Measurements from ENCODE around the gene ELK3. TPM values are rescaled to one million over a fixed set of nuclear protein-coding genes. Genes with fewer than 3 reads are reported as not detected.

The ELK3 gene
- polyA plus RNA-seq, 1 donor from 2014 or later = 17.9 TPM

- Mint-ChIP-seq H3K27ac (no peak overlapping the region), H3K4me1 (peaks cover 6 to 9% (median 6%) of the 10 kb centered on the region in 3 donors), H3K36me3 (no peaks in the 10 kb centered on the region), H3K4me3 (no peak overlapping the region), H3K9me3 (no peaks in the 10 kb centered on the region), H3K27me3 (peaks cover 6% of the 10 kb centered on the region)
These were observed 22.3 kb upstream of the ELK3 start for GRCh38 chr12:96171905-96172304.

- Mint-ChIP-seq H3K27ac (no peak overlapping the region), H3K4me3 (no peak overlapping the region), H3K27me3 (peaks cover 6% of the 10 kb centered on the region), H3K4me1 (peaks cover 6 to 14% (median 10%) of the 10 kb centered on the region in 3 donors), H3K9me3 (no peaks in the 10 kb centered on the region), H3K36me3 (no peaks in the 10 kb centered on the region)
These were observed 21.2 kb upstream of the ELK3 start for GRCh38 chr12:96172981-96173380.

- Mint-ChIP-seq H3K36me3 (no peaks in the 10 kb centered on the region), H3K27me3 (peaks cover 6% of the 10 kb centered on the region), H3K4me3 (peak overlapping the region in 1 of 4 donors; percentile 33), H3K27ac (no peak overlapping the region), H3K9me3 (peaks cover 1 to 8% (median 2%) of the 10 kb centered on the region in 3 donors), H3K4me1 (peaks cover 0 to 6% (median 4%) of the 10 kb centered on the region in 3 donors)
These were observed 17.6 kb upstream of the ELK3 start for GRCh38 chr12:96176575-96176974.

GRCh38 chr12:96177013-96177412 lies 17.2 kb upstream of the ELK3 start:
- peak overlapping the region in 1 of 4 donors; percentile 33 for H3K4me3 Mint-ChIP-seq
- peaks cover 0 to 6% (median 4%) of the 10 kb centered on the region in 3 donors for H3K4me1 Mint-ChIP-seq
- peaks cover 1 to 8% (median 2%) of the 10 kb centered on the region in 3 donors for H3K9me3 Mint-ChIP-seq
- peak overlapping the region in 1 of 3 donors; percentile 23 for H3K27ac Mint-ChIP-seq
- H3K36me3 Mint-ChIP-seq = no peaks in the 10 kb centered on the region
- H3K27me3 Mint-ChIP-seq = peaks cover 6% of the 10 kb centered on the region

- H3K27ac Mint-ChIP-seq = peak overlapping the region in 1 of 3 donors; percentile 47
- peaks cover 10 to 23% (median 10%) of the 10 kb centered on the region in 3 donors for H3K4me1 Mint-ChIP-seq
- H3K9me3 Mint-ChIP-seq = peaks cover 2 to 8% (median 4%) of the 10 kb centered on the region in 3 donors
- peaks cover 2% of the 10 kb centered on the region for H3K36me3 Mint-ChIP-seq
- H3K27me3 Mint-ChIP-seq = no peaks in the 10 kb centered on the region
- H3K4me3 Mint-ChIP-seq = no peak overlapping the region
These were observed 10.3 kb upstream of the ELK3 start for GRCh38 chr12:96183734-96184370.

GRCh38 chr12:96185914-96186313 lies 8.3 kb upstream of the ELK3 start:
- peaks cover 2% of the 10 kb centered on the region for H3K36me3 Mint-ChIP-seq
- H3K27ac Mint-ChIP-seq = no peak overlapping the region
- peaks cover 25 to 43% (median 28%) of the 10 kb centered on the region in 3 donors for H3K4me1 Mint-ChIP-seq
- H3K4me3 Mint-ChIP-seq = no peak overlapping the region
- H3K27me3 Mint-ChIP-seq = no peaks in the 10 kb centered on the region
- H3K9me3 Mint-ChIP-seq = peaks cover 0 to 4% (median 1%) of the 10 kb centered on the region in 3 donors

GRCh38 chr12:96186607-96187301 lies 7.4 kb upstream of the ELK3 start:
- Mint-ChIP-seq H3K27ac (no peak overlapping the region), H3K9me3 (peaks cover 0 to 3% (median 0%) of the 10 kb centered on the region in 3 donors), H3K27me3 (no peaks in the 10 kb centered on the region), H3K4me1 (peaks cover 26 to 43% (median 28%) of the 10 kb centered on the region in 3 donors), H3K36me3 (peaks cover 2% of the 10 kb centered on the region), H3K4me3 (peak overlapping the region in 1 of 4 donors; percentile 61)

- peaks cover 35 to 53% (median 36%) of the 10 kb centered on the region in 3 donors for H3K4me1 Mint-ChIP-seq
- peak overlapping the region in 1 of 3 donors; percentile 54 for H3K27ac Mint-ChIP-seq
- peaks cover 0 to 3% (median 0%) of the 10 kb centered on the region in 3 donors for H3K9me3 Mint-ChIP-seq
- peaks cover 2% of the 10 kb centered on the region for H3K36me3 Mint-ChIP-seq
- peak overlapping the region in 2 of 4 donors; percentile 20 to 50 for H3K4me3 Mint-ChIP-seq
- no peaks in the 10 kb centered on the region for H3K27me3 Mint-ChIP-seq
These were observed 6.2 kb upstream of the ELK3 start for GRCh38 chr12:96187956-96188355.

GRCh38 chr12:96189781-96190180 lies 4.4 kb upstream of the ELK3 start:
- Mint-ChIP-seq H3K4me3 (peak overlapping the region in 2 of 4 donors; percentile 87 to 88), H3K27me3 (no peaks in the 10 kb centered on the region), H3K9me3 (no peaks in the 10 kb centered on the region), H3K36me3 (peaks cover 2% of the 10 kb centered on the region), H3K4me1 (peaks cover 35 to 54% (median 42%) of the 10 kb centered on the region in 3 donors), H3K27ac (peak overlapping the region; percentile 3 to 91 (median 36))

GRCh38 chr12:96190413-96191108 lies 3.6 kb upstream of the ELK3 start:
- Mint-ChIP-seq H3K27ac (peak overlapping the region; percentile 3 to 91 (median 90)), H3K9me3 (no peaks in the 10 kb centered on the region), H3K4me3 (peak overlapping the region; percentile 53 to 88 (median 86)), H3K27me3 (no peaks in the 10 kb centered on the region), H3K36me3 (peaks cover 2% of the 10 kb centered on the region), H3K4me1 (peaks cover 35 to 58% (median 42%) of the 10 kb centered on the region in 3 donors)

- Mint-ChIP-seq H3K36me3 (no peaks in the 10 kb centered on the region), H3K4me1 (peaks cover 40 to 52% (median 50%) of the 10 kb centered on the region in 3 donors), H3K4me3 (peak overlapping the region; percentile 82 to 95 (median 89)), H3K9me3 (no peaks in the 10 kb centered on the region), H3K27me3 (no peaks in the 10 kb centered on the region), H3K27ac (peak overlapping the region; percentile 83 to 99 (median 92))
These were observed 1.1 kb upstream of the ELK3 start for GRCh38 chr12:96192926-96193573.

GRCh38 chr12:96194576-96194889 lies 358 bp downstream of the ELK3 start:
- H3K27ac Mint-ChIP-seq = peak overlapping the region; percentile 83 to 99 (median 95)
- H3K27me3 Mint-ChIP-seq = no peaks in the 10 kb centered on the region
- H3K36me3 Mint-ChIP-seq = no peaks in the 10 kb centered on the region
- H3K4me1 Mint-ChIP-seq = peaks cover 45 to 61% (median 48%) of the 10 kb centered on the region in 3 donors
- no peaks in the 10 kb centered on the region for H3K9me3 Mint-ChIP-seq
- H3K4me3 Mint-ChIP-seq = peak overlapping the region; percentile 86 to 100 (median 96)

GRCh38 chr12:96194971-96195844 lies 1.0 kb downstream of the ELK3 start:
- peaks cover 2% of the 10 kb centered on the region for H3K36me3 Mint-ChIP-seq
- peaks cover 41 to 56% (median 44%) of the 10 kb centered on the region in 3 donors for H3K4me1 Mint-ChIP-seq
- peak overlapping the region; percentile 96 to 99 (median 98) for H3K4me3 Mint-ChIP-seq
- H3K9me3 Mint-ChIP-seq = no peaks in the 10 kb centered on the region
- peak overlapping the region; percentile 98 to 99 (median 99) for H3K27ac Mint-ChIP-seq
- H3K27me3 Mint-ChIP-seq = no peaks in the 10 kb centered on the region

Measured in IgD-negative memory B cell (primary cell).